HepG2 (cell line): ENCODE results near the gene MTTP. TPM values are rescaled to one million over a fixed set of nuclear protein-coding genes. Genes with fewer than 3 reads are reported as not detected.

Experiments
- ATF7-NPFF ChIP-seq: sonication (generic); formaldehyde crosslinking; IDR thresholded peaks from 2 replicates; pipeline ENCODE4 v1.8.1; 2023; ENCODE audit warnings: mild to moderate bottlenecking, low read depth, missing genetic modification reagents, moderate library complexity
- BCL3 ChIP-seq: sonication (generic); formaldehyde crosslinking; IDR thresholded peaks from 2 replicates; pipeline ENCODE4 v1.5.1; 2020; ENCODE audit warnings: mild to moderate bottlenecking, missing genetic modification reagents, moderate library complexity
- BRD4 ChIP-seq: sonication (generic); formaldehyde crosslinking; IDR thresholded peaks from 2 replicates; pipeline ENCODE4 v1.4.0; 2020; ENCODE audit warnings: missing genetic modification reagents
- CAMTA2 ChIP-seq: sonication (generic); formaldehyde crosslinking; IDR thresholded peaks from 2 replicates; pipeline ENCODE4 v1.4.0; 2020; ENCODE audit warnings: mild to moderate bottlenecking, missing genetic modification reagents, borderline replicate concordance
- FOXA1 ChIP-seq, 2 experiments: fragments of 450-650 bp in 1 of 2; sonication (generic) in 1 of 2; formaldehyde crosslinking in 1 of 2; IDR thresholded peaks; 2 replicates each; pipeline versions ENCODE4 v1.4.0 to v1.6.1; 2016 to 2020; ENCODE audit warnings: missing genetic modification reagents in 1 of 2
- GPN1 ChIP-seq: sonication (generic); formaldehyde crosslinking; IDR thresholded peaks from 2 replicates; pipeline ENCODE4 v1.5.1; 2020; ENCODE audit warnings: missing genetic modification reagents, borderline replicate concordance
- HCFC1 ChIP-seq: fragments of 150-350 bp; IDR thresholded peaks from 2 replicates; pipeline ENCODE4 v1.6.1; 2014; ENCODE audit warnings: low read depth, low read length
- KAT7 ChIP-seq: IDR thresholded peaks from 2 replicates; pipeline ENCODE4 v1.6.1; 2018; ENCODE audit warnings: borderline replicate concordance, missing compliant biosample characterization
- KLF13 ChIP-seq: sonication (generic); formaldehyde crosslinking; IDR thresholded peaks from 2 replicates; pipeline ENCODE4 v1.4.0; 2020; ENCODE audit warnings: mild to moderate bottlenecking, missing genetic modification reagents
- MTF2 ChIP-seq: sonication (generic); formaldehyde crosslinking; IDR thresholded peaks from 2 replicates; pipeline ENCODE4 v1.5.0; 2020; ENCODE audit warnings: missing genetic modification reagents, borderline replicate concordance
- NCOA2 ChIP-seq: sonication (generic); formaldehyde crosslinking; IDR thresholded peaks from 2 replicates; pipeline ENCODE4 v1.8.0; 2022; ENCODE audit warnings: inconsistent platforms
- NFRKB ChIP-seq: fragments of 450-650 bp; IDR thresholded peaks from 2 replicates; pipeline ENCODE4 v1.6.1; 2017
- NKX3-1 ChIP-seq: sonication (generic); formaldehyde crosslinking; IDR thresholded peaks from 2 replicates; pipeline ENCODE4 v1.5.0; 2020; ENCODE audit warnings: missing genetic modification reagents
- PCBP1 ChIP-seq: fragments of 200-400 bp; formaldehyde crosslinking; IDR thresholded peaks from 2 replicates; pipeline ENCODE4 v1.6.1; 2017; ENCODE audit warnings: mild to moderate bottlenecking, low read depth, low read length, borderline replicate concordance
- PTBP1 ChIP-seq: fragments of 200-400 bp; formaldehyde crosslinking; IDR thresholded peaks from 2 replicates; pipeline ENCODE4 v1.6.1; 2018; ENCODE audit warnings: low read length, low read depth; ENCODE audit not compliant: poor library complexity, severe bottlenecking
- RFXAP ChIP-seq: sonication (generic); formaldehyde crosslinking; IDR thresholded peaks from 2 replicates; pipeline ENCODE4 v1.4.0; 2020; ENCODE audit warnings: missing genetic modification reagents, borderline replicate concordance
- SAFB2 ChIP-seq: sonication (generic); formaldehyde crosslinking; IDR thresholded peaks from 2 replicates; pipeline ENCODE4 v1.5.1; 2020; ENCODE audit warnings: missing genetic modification reagents, low read depth, mild to moderate bottlenecking, borderline replicate concordance
- SATB2 ChIP-seq: sonication (generic); formaldehyde crosslinking; IDR thresholded peaks from 2 replicates; pipeline ENCODE4 v1.5.0; 2020; ENCODE audit warnings: missing genetic modification reagents
- SMAD9 ChIP-seq: sonication (generic); formaldehyde crosslinking; IDR thresholded peaks from 2 replicates; pipeline ENCODE4 v1.5.1; 2020; ENCODE audit warnings: mild to moderate bottlenecking, missing genetic modification reagents
- SP5 ChIP-seq: IDR thresholded peaks from 2 replicates; pipeline ENCODE4 v1.6.1; 2016; ENCODE audit warnings: low read depth, borderline replicate concordance
- SRSF4 ChIP-seq: fragments of 200-400 bp; formaldehyde crosslinking; IDR thresholded peaks from one replicate; pipeline ENCODE4 v1.6.1; 2018; ENCODE audit warnings: mild to moderate bottlenecking, low read depth, low read length, moderate library complexity; ENCODE audit not compliant: poor library complexity, severe bottlenecking
- XBP1 ChIP-seq: sonication (generic); formaldehyde crosslinking; IDR thresholded peaks from 2 replicates; pipeline ENCODE4 v1.5.0; 2020; ENCODE audit warnings: missing genetic modification reagents
- ZMAT5 ChIP-seq: sonication (generic); formaldehyde crosslinking; IDR thresholded peaks from 2 replicates; pipeline ENCODE4 v1.5.0; 2020; ENCODE audit warnings: mild to moderate bottlenecking, low read depth, missing genetic modification reagents, borderline replicate concordance
- ZNF563 ChIP-seq: sonication (generic); formaldehyde crosslinking; IDR thresholded peaks from 2 replicates; pipeline ENCODE4 v1.8.0; 2022; ENCODE audit warnings: mild to moderate bottlenecking, moderate library complexity, missing genetic modification reagents
- ZNF770 ChIP-seq: sonication (generic); formaldehyde crosslinking; IDR thresholded peaks from 2 replicates; pipeline ENCODE4 v1.5.0; 2020; ENCODE audit warnings: mild to moderate bottlenecking, missing genetic modification reagents
- ZNF850 ChIP-seq: sonication (generic); formaldehyde crosslinking; conservative IDR thresholded peaks from 2 replicates; pipeline ENCODE4 v1.9.0; 2021; ENCODE audit warnings: mild to moderate bottlenecking, missing genetic modification reagents
- ZNF883 ChIP-seq: sonication (generic); formaldehyde crosslinking; IDR thresholded peaks from 2 replicates; pipeline ENCODE4 v1.5.1; 2020; ENCODE audit warnings: mild to moderate bottlenecking, missing genetic modification reagents; ENCODE audit errors: not compliant biosample characterization
- ZSCAN30 ChIP-seq: sonication (generic); formaldehyde crosslinking; IDR thresholded peaks from 2 replicates; pipeline ENCODE4 v1.5.0; 2020; ENCODE audit warnings: mild to moderate bottlenecking, missing genetic modification reagents
- polyA plus RNA-seq, 8 experiments: library from polyadenylated mRNA; depleted of rRNA in 3 of 8; stranded (reverse) in 7 of 8; unstranded in 1 of 8; fragments of >200 nt; fragmentation: Illumina TruSeq in 4 of 8; extraction: Trizol in 4 of 8; gene quantifications; 2 replicates each; pipeline versions ENCODE4 v1.2.1 to v1.2.3, GENCODE V29; 2011 to 2016; ENCODE audit warnings: low read depth in 4 of 8, missing spikeins in 1 of 8, mixed read lengths in 1 of 8; ENCODE audit not compliant: insufficient read depth in 1 of 8
- total RNA-seq, 5 experiments: library from RNA; depleted of rRNA; stranded (reverse); fragments of >200 nt; fragmentation: Illumina TruSeq; extraction: Trizol; gene quantifications; 2 replicates each; pipeline ENCODE4 v1.2.3, GENCODE V29; 2016; ENCODE audit warnings: low read depth in 1 of 5

MTTP gene
- total and polyA plus RNA-seq, 2 of the 13 experiments (the other 11 are each of a cell fraction or from before 2014, with no cell fraction given): 84.7 to 102 TPM

GRCh38 chr4:99563310-99564186, 11.1 kb upstream of the MTTP start, which contains the start of gene TRMT10A (continued):
- peak; percentile 81 for TF ChIP-seq HCFC1
- TF ChIP-seq SP5: peak; percentile 28; the same call in 1 of the 2 replicates
- no peak for TF ChIP-seq ZMAT5 (CRISPR knock-in tag)
- no peak for TF ChIP-seq SRSF4
- peak; percentile 27; the same call in 1 of the 2 replicates for TF ChIP-seq NCOA2 (CRISPR knock-in tag)
- TF ChIP-seq ZNF883 (CRISPR knock-in tag): no peak
- no peak for TF ChIP-seq SATB2 (CRISPR knock-in tag)
- no peak for TF ChIP-seq ATF7-NPFF (CRISPR knock-in tag)
- TF ChIP-seq CAMTA2: no peak
- TF ChIP-seq ZSCAN30 (CRISPR knock-in tag): no peak
- TF ChIP-seq PTBP1: no peak
- TF ChIP-seq BCL3: no peak; the same call in 1 of the 2 replicates
- no peak for TF ChIP-seq XBP1 (CRISPR knock-in tag)
- peak; percentile 39; the same call in 1 of the 2 replicates for TF ChIP-seq KAT7 (CRISPR knock-in tag)
- TF ChIP-seq RFXAP (CRISPR knock-in tag): peak; percentile 35; the same call in 1 of the 2 replicates
- no peak for TF ChIP-seq KLF13 (CRISPR knock-in tag)
- no peak for TF ChIP-seq BRD4 (CRISPR knock-in tag)
- no peak for TF ChIP-seq ZNF770 (CRISPR knock-in tag)
- no peak for TF ChIP-seq MTF2 (CRISPR knock-in tag)
- no peak for TF ChIP-seq FOXA1 (IDR thresholded peaks at IDR 0.05)
- TF ChIP-seq FOXA1 (CRISPR knock-in tag; IDR thresholded peaks at IDR 0.05): no peak
- TF ChIP-seq PCBP1: peak; percentile 76; the same call in 1 of the 2 replicates
- TF ChIP-seq ZNF850: peak; percentile 54; the same call in 1 of the 2 replicates
- no peak for TF ChIP-seq GPN1 (CRISPR knock-in tag)
- no peak for TF ChIP-seq SMAD9 (CRISPR knock-in tag)
- no peak for TF ChIP-seq ZNF563
- peak; percentile 66; the same call in 1 of the 2 replicates for TF ChIP-seq SAFB2 (CRISPR knock-in tag)
- TF ChIP-seq NFRKB: no peak
- 0 out of 2 replicates have a peak, but pooled peaks have one; percentile 21 for TF ChIP-seq NKX3-1 (CRISPR knock-in tag)
